Activated effector memory CD4-positive, alpha-beta T cell treated with anti-CD3 and anti-CD28 coated beads, Interleukin-2, amount 50 U/mL, for 16 hours (primary cell): Measurements from ENCODE around the gene PDE1A.
"Not testable (repeated sequence)": the region's sequence is repeated elsewhere in the genome, so short reads cannot be mapped to it uniquely, and the experiment has no call there.

Experiments used
- DNase-seq: peaks from one replicate; pipeline ENCODE4 v3.0.0-alpha.2; 2020

Gene PDE1A

GRCh38 chr2:182404975-182405561 is 21.8 kb downstream of the PDE1A start:
- no peak for DNase-seq

DNA sequence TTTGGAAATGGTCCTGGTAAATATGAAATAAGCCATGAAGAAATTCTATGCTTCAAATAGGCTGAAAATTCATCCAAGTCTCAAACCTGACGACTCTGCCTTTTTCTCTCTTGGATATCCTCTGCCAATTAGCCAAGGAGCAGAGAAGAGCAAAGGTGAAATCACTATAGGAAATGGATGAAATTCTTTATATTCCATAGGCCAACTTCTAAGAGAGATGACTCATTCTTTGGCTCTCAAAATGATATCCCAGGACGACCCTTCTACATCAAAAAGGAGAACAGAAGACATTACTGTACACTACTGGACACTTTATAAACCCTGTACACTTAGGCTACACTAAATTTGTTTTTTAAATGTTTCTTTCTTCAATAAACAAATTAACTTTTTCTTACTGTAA is 22.7 kb downstream of the PDE1A start:
- no peak for DNase-seq

- no peak for DNase-seq
Observed at GRCh38 chr2:182393270-182393760, 33.5 kb downstream of the PDE1A start.

DNA sequence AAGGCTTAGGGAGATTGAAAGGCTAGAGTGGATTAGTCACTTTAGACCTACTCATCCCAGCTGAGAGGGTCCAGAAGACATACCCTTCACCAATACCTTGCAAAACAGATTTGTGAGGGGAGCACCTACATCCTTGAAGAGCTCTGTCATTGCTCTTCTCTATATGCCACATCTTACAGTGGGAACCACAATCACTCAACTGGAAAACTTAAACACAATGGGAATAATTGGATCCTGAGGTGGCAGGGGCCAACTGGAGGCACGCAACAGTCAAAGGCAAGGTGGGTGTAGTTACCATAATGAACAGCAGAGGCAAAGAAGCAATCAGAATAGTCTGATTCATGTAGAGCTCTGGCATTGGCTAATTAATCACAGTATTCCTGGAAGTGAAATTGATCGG is 35.4 kb downstream of the PDE1A start:
- DNase-seq = no peak

GRCh38 chr2:182386267-182386880 is 40.5 kb downstream of the PDE1A start:
- not testable (repeated sequence) for DNase-seq

DNA sequence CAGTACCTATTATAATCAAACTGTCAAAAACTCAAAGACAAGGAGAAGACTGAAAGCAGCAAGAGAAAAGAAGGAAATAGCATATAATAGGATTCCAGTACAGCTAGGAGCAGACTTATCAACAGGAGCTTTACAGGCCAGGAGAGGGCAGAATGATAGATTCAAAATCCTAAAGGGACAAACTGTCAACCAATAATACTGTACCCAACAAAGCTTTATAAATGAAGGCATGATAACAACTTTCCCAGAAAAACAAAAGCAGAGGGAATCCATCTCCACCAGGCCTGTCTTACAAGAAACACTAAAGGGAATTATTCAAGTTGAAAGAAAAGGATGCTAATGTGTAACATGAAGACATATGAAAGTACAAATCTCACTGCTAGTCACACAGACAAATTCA is 42.0 kb downstream of the PDE1A start:
- no peak for DNase-seq

DNA sequence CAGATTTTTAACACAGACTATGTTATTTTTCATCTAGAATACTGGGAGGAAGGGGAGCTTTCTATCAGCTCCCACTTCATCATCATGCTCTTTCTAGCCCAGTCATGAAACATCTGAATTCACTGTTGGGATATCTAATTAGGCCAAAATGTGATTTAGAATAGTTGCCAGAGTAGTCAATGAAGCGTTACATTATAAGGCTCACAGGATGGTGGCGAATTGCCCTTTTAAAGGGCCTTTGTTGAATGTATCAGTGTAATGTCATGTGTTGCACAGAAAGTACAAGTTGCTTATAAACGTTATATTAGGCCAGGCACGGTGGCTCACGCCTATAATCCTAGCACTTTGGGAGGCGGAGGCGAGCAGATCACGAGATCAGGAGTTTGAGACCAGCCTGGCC is 45.6 kb downstream of the PDE1A start:
- DNase-seq = no peak

DNA sequence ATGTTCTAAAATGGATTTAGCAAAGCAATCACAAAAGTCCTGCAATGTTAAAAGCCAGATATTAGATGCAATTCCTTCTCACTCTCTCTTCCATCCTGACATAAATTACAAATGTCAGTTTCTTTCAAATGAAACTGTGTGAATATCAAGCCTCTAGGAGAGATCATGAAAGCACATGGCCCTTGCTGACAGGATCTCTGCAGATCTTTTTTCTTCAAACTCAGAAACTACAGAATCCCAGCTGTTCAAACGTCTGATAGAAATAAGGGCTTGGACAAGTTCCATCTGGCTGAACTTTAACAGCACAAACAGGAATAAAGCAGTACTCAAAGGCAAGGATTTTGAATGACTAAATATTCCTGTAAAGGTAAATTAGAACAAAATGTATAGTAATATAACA is 47.6 kb downstream of the PDE1A start:
- no peak for DNase-seq

DNA sequence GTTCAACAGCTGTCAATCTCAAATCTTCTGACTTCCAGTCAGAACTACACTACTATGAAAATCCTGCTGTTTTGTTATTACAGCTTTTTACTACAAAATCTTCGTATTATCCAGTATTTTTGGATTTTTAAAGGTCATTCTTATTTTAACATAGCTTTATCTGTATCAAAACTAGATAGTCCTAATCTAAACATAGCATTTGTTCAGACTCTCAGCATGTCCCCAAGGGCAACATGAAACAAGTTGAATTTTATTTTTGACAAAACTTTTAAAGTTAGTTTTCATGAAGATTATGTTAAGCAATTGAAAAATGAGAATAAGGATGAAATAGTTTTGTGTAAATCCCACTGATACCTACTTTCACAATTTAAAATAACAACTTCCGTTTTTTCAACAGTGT is 48.1 kb downstream of the PDE1A start:
- no peak for DNase-seq

GRCh38 chr2:182377467-182377866 is 49.4 kb downstream of the PDE1A start:
- DNase-seq = no peak

DNA sequence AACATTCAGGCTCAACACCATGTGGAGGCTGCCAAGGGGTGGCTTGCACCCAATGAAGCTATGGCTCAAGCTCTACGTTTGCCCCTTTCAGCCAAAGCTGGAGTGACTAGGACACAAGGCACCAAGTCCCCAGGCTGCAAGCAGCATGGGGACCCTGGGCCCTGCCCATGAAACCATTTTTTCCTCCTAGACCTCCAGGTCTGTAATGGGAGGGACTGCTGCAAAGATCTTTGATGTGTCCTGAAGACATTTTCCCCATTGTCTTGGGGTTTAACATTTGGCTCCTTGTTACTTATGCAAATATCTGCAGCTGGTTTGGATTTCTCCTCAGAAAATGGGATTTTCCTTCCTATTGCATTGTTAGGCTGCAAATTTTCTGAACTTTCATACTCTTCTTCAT is 51.0 kb downstream of the PDE1A start:
- no peak for DNase-seq

DNA sequence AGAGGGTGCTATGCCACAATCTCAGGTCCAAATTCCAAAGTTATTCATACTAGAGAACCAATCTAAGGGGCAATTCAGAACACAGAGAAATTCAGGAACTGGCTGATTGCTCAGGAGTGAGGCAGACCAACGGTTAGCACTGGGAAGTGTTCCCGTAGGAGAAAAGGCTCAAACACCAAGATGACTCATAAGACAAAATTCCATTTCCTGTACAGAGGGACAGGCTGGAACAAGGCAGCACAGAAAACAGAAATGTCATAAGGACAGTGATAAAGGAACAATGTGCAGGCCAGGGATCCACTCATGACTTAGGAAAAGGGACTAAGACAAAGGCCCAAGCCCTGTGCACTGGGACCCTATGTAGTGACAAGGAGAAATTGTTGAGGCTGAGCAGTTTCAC is 54.2 kb downstream of the PDE1A start:
- DNase-seq = no peak

- DNase-seq = no peak
Observed at GRCh38 chr2:182368996-182369395, 57.8 kb downstream of the PDE1A start.

- DNase-seq = no peak
Observed at GRCh38 chr2:182368446-182368845, 58.4 kb downstream of the PDE1A start.

GRCh38 chr2:182367401-182367800 is 59.4 kb downstream of the PDE1A start:
- no peak for DNase-seq

- no peak for DNase-seq
Observed at GRCh38 chr2:182366628-182367027, 60.2 kb downstream of the PDE1A start.

- DNase-seq = no peak
Observed at GRCh38 chr2:182365855-182366254, 61.0 kb downstream of the PDE1A start.

DNA sequence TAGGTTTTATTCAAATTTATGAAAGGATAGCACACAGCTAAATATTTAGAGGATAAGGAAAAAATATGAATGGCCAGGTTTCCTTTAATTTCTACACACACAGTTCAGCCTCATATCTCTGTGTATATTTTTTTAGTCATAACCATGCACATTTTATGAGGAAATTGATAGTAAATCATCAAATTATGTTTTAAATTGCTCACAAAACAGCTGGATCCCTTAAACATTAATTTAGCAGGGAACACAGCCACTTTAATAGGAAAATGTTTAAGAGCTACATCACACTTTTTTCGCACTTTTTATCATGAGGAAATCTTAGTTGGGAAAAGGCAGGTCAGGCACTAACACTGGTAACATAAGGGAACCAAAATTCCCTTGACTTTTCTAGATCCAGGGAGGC is 65.4 kb downstream of the PDE1A start:
- no peak for DNase-seq

DNA sequence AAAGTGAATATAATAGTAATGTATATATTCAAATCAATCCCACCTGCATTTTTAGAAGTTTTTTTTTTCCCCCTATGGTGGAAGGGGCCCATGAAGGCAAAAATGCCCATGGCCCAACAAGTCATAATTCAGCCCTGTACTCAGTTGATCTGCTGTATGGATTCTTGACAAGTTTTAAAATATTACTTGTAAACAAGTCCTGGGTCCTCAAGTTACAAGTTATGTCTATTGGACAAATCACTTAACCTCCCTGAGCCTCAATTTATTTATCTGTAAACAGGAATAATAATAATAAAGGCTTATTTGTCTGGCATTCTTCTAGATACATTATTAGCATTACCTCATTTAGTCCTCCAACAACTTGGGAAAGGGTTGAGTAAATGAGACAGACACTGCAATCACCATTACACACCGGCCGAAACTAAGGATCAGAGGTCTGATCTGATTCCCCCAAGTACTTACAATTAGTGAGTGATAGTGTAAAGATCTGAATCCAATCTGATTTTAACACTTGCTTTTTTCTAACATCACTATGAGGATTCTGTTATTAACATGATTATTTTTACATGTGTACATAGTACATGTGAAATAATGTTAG is 66.1 kb downstream of the PDE1A start:
- DNase-seq = no peak

DNA sequence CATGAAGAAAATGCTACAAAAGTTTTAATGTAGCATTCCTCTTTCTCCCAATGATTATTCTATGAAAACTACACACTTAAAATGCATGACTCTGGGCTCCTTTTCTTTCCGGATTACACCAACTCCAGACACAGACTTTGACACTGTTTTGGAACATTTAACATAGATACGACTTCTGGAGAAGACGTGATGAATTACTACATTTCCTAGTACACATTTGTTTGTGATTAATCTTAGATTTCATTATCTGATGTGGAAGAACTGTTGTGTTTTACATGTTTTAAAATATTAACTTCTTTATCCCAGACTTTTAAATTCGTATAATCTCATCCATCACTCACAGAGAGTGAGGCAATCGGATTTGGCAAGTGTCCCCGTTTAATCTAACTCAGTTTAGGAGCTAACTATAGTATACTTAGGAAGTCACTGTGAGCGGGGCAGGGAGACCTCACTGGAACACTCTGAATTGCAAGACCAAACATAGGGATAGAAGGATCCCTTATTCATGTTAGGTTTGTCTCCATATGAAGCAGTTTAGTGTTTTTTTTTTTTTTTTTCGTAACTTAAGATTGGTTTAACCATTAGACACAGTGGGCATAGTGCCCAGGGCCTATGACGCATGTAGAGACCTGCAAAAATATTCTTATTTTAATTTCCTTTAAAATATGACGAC is 66.7 kb downstream of the PDE1A start:
- DNase-seq = no peak

GRCh38 chr2:182359027-182359989 is 67.5 kb downstream of the PDE1A start:
- no peak for DNase-seq

GRCh38 chr2:182358601-182359000 is 68.2 kb downstream of the PDE1A start:
- DNase-seq = no peak

DNA sequence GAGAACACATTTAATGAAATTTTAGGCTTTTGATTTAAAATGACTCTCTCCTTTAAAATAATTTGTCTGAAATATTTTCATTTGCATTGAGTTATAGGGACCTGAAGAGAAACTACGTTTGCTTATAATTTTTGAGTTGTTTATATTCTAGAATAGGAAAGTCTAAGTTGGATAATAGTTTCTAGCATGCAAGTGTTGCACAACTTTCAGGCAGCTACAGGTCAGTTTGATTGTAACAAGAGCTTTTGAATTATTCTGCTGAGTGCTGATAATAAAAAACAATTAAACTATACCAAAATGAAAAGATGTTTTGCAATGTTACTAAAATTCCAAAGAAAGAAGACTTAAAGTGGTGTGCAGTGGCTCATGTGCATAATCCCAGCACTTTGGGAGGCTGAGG is 71.0 kb downstream of the PDE1A start:
- DNase-seq = no peak
